AG04449 (cell line): ENCODE measurements around the gene SP3.

ENCODE experiments used
- CTCF ChIA-PET: fragments of 350-600 bp; formaldehyde crosslinking; extraction: SDS; loops from one replicate; lab custom pipeline; 2021; ENCODE audit warnings: antibody characterized with exemption; lab: Yijun Ruan, JAX
- POLR2A ChIA-PET: fragments of 400-600, 350-600 bp; formaldehyde crosslinking; extraction: SDS; loops from one replicate; lab custom pipeline; 2020; ENCODE audit warnings: antibody characterized with exemption, inconsistent platforms; lab: Yijun Ruan, JAX
- DNase-seq: peaks from one replicate; pipeline ENCODE4 v3.0.0-alpha.2; 2010; ENCODE audit warnings: low read depth, low spot score
- H3K4me3 ChIP-seq: 2 replicates; pipeline ENCODE4 v1.5.1; 2011; ENCODE audit warnings: low read depth, mild to moderate bottlenecking, control low read depth, low read length
- TF ChIP-seq, protein P1 (sequence below): IDR thresholded peaks from one replicate; pipeline ENCODE4 v1.5.1; 2011; ENCODE audit warnings: mild to moderate bottlenecking, moderate library complexity, low read length, control low read depth, inconsistent platforms; ENCODE audit not compliant: insufficient read depth; ENCODE audit errors: missing control alignments

The SP3 gene

GRCh38 chr2:173886613-173887012, 78.6 kb downstream of the SP3 start:
- ChIA-PET CTCF (interaction anchor here (1.3 kb wide), 1 partner anchor 455 kb away, joined by 3 read pairs; no protein-coding TSS in a partner anchor), POLR2A (no interaction called here)
- TF ChIP-seq, protein P1, sequence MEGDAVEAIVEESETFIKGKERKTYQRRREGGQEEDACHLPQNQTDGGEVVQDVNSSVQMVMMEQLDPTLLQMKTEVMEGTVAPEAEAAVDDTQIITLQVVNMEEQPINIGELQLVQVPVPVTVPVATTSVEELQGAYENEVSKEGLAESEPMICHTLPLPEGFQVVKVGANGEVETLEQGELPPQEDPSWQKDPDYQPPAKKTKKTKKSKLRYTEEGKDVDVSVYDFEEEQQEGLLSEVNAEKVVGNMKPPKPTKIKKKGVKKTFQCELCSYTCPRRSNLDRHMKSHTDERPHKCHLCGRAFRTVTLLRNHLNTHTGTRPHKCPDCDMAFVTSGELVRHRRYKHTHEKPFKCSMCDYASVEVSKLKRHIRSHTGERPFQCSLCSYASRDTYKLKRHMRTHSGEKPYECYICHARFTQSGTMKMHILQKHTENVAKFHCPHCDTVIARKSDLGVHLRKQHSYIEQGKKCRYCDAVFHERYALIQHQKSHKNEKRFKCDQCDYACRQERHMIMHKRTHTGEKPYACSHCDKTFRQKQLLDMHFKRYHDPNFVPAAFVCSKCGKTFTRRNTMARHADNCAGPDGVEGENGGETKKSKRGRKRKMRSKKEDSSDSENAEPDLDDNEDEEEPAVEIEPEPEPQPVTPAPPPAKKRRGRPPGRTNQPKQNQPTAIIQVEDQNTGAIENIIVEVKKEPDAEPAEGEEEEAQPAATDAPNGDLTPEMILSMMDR, result no peak
- H3K4me3 ChIP-seq, result no peak overlapping the region
- DNase-seq, result no peak

GRCh38 chr2:173884025-173884802, 81.0 kb downstream of the SP3 start:
- H3K4me3 ChIP-seq, result no peak overlapping the region
- POLR2A ChIA-PET, result no interaction called here
- TF ChIP-seq, protein P1, result peak; percentile 61
- DNase-seq, result no peak
- CTCF ChIA-PET, result interaction anchor here (0.6 to 2.7 kb wide), 10 partner anchors 26 to 457 kb away, joined by 3 to 17 read pairs (median 3); no protein-coding TSS in a partner anchor

DNA sequence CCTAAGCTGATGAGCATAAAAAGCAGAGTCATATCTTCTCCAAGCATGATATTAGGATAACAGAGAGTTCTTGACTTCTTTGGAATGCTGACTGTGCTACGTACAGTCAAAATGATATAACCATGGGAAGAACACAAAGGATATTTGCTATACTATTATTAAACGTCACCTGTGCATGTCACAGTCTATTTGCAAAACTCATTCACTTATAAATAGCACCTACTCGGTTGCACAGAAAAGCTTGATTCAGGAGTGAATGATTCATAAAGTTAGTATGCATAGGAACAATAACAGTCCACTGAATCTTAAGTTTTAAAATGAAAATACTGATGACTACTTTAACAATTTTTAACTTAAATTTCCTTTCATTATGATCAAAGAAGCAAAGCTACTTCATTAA, 83.3 kb downstream of the SP3 start:
- no peak for DNase-seq
- CTCF ChIA-PET, result interaction anchor here (0.8 to 1.3 kb wide), 3 partner anchors 12 to 463 kb away, joined by 3 to 4 read pairs (median 4); no protein-coding TSS in a partner anchor
- H3K4me3 ChIP-seq, result no peak overlapping the region
- POLR2A ChIA-PET, result no interaction called here
- TF ChIP-seq, protein P1, result no peak

DNA sequence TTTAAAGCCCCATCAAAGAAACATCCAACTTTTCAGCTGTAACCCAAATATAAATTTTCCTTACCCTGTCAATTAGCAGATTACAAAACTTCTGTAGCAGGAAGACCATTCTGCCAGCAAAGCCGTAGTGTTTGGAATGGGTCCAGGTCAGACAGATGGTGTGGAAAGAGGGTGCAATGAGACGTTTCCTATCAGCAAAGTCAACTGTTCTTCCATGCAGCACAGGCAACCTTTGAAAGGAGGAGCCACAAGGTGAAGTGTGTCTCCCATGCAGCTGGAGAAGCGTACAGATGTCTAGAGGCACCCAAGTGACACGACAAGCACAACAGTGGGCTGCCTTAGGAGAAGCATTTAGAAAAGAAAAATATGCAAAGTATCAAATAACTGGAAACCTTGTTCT, 83.7 kb downstream of the SP3 start:
- POLR2A ChIA-PET, result no interaction called here
- TF ChIP-seq, protein P1, result no peak
- H3K4me3 ChIP-seq, result no peak overlapping the region
- no peak for DNase-seq
- CTCF ChIA-PET, result interaction anchor here (0.8 to 1.3 kb wide), 2 partner anchors 12 to 463 kb away, joined by 3 to 4 read pairs; no protein-coding TSS in a partner anchor

- no peak overlapping the region for H3K4me3 ChIP-seq
- no peak for DNase-seq
- CTCF ChIA-PET, result no interaction called here
- POLR2A ChIA-PET, result no interaction called here
- TF ChIP-seq, protein P1, result no peak
Observed at GRCh38 chr2:173880561-173880960, 84.6 kb downstream of the SP3 start.

DNA sequence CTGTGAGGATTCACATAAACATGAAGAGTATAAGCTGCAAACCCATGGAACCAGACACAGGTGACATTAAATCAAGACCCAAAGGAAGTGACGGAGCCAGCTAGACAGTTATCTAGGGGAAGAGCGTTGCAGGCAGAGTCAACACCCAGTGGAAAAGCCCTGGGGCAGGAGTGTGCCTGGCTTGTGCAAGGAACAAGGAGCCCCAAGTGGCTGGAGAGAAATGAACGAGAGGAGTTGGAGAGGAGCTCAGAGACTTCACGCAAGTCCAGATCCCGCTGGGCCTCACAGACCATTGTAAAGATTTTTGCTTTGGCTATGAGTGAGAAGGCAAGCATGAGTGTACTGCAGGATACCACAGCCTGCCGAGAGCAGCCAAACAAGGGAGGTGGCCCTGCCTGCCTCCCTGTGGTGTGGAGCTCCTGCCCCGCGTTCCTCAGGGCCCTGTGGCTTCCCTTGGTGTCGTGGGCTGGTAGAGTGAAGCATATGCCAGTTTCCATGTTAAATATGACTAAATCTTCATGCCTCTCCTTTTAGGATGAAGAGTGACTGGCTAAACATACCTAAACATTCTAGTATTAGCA, 88.2 kb downstream of the SP3 start:
- TF ChIP-seq, protein P1, result no peak
- DNase-seq, result no peak
- POLR2A ChIA-PET, result no interaction called here
- CTCF ChIA-PET, result no interaction called here
- H3K4me3 ChIP-seq, result no peak overlapping the region
